ENCODE results near the gene GNG8.
"Not testable (repeated sequence)": the region's sequence is repeated elsewhere in the genome, so short reads cannot be mapped to it uniquely, and the experiment has no call there.

GNG8 gene

GRCh38 chr19:46646402-46646801, 10.4 kb upstream of the GNG8 start:
- DNase-seq (ENCODE audit: low read depth): no peak

- no peak for DNase-seq (ENCODE audit: low read depth)
Measured at GRCh38 chr19:46644720-46645119, 8.7 kb upstream of the GNG8 start.

GRCh38 chr19:46640656-46641055, 4.7 kb upstream of the GNG8 start:
- DNase-seq (ENCODE audit: low read depth): no peak

GRCh38 chr19:46639358-46640182, 3.6 kb upstream of the GNG8 start:
- no peak for DNase-seq (ENCODE audit: low read depth)

GRCh38 chr19:46637224-46637623, 1.2 kb upstream of the GNG8 start:
- DNase-seq (ENCODE audit: low read depth): no peak

- DNase-seq (ENCODE audit: low read depth): no peak
Measured at GRCh38 chr19:46634656-46635218, 1.3 kb downstream of the GNG8 start.

GRCh38 chr19:46634045-46634655, 1.9 kb downstream of the GNG8 start:
- peak; percentile 95 for DNase-seq (ENCODE audit: low read depth)

GRCh38 chr19:46633130-46633529, 2.9 kb downstream of the GNG8 start:
- DNase-seq (ENCODE audit: low read depth): no peak

GRCh38 chr19:46631481-46631880, 4.5 kb downstream of the GNG8 start:
- no peak for DNase-seq (ENCODE audit: low read depth)

GRCh38 chr19:46630586-46631205, 5.3 kb downstream of the GNG8 start:
- DNase-seq (ENCODE audit: low read depth): no peak

GRCh38 chr19:46629546-46630025, 6.4 kb downstream of the GNG8 start:
- DNase-seq (ENCODE audit: low read depth): no peak

- not testable (repeated sequence) for DNase-seq (ENCODE audit: low read depth)
Measured at GRCh38 chr19:46628970-46629369, 7.0 kb downstream of the GNG8 start.

GRCh38 chr19:46626446-46626845, 9.6 kb downstream of the GNG8 start:
- DNase-seq (ENCODE audit: low read depth): no peak

- no peak for DNase-seq (ENCODE audit: low read depth)
Measured at GRCh38 chr19:46625731-46626130, 10.3 kb downstream of the GNG8 start.

- DNase-seq (ENCODE audit: low read depth): no peak
Measured at GRCh38 chr19:46624958-46625661, 10.9 kb downstream of the GNG8 start, which contains the start of gene PTGIR. PTGIR (minus strand) TSS chr19:46625089; CDS start chr19:46624225, 864 bp downstream.

GRCh38 chr19:46623915-46624502, 12.0 kb downstream of the GNG8 start:
- DNase-seq (ENCODE audit: low read depth): no peak

GRCh38 chr19:46622118-46622446, 13.9 kb downstream of the GNG8 start:
- no peak for DNase-seq (ENCODE audit: low read depth)

- no peak for DNase-seq (ENCODE audit: low read depth)
Measured at GRCh38 chr19:46621191-46622117, 14.5 kb downstream of the GNG8 start.

- DNase-seq (ENCODE audit: low read depth): no peak
Measured at GRCh38 chr19:46620716-46621115, 15.3 kb downstream of the GNG8 start.

- DNase-seq (ENCODE audit: low read depth): no peak
Measured at GRCh38 chr19:46620267-46620666, 15.7 kb downstream of the GNG8 start.

Measured in activated T-cell treated with anti-CD3 and anti-CD28 coated beads for 48 hours (primary cell).